ENCODE data around the gene TMEM132C.
"Not testable (repeated sequence)": the region's sequence is repeated elsewhere in the genome, so short reads cannot be mapped to it uniquely, and the experiment has no call there.

TMEM132C gene

DNA sequence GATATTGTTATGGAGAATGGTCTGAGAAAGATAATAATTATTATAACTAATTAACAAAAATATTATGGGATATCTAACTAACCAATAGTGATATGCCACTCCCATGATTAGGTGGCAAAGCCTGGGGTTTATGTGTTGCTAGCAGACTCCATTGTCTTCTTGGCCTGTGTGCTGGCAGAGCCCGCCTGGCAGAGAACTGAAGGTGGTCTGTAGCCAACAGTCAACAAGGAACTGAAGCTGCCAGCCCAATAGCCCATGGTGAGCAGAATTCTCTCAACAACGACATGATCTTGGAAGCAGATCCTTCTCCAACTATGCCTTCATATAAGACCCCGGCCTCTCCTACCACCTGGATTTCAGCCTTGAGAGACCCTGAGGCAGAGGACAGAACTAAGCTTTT, 298.0 kb downstream of the TMEM132C start:
- DNase-seq (ENCODE audit: low spot score): no peak

DNA sequence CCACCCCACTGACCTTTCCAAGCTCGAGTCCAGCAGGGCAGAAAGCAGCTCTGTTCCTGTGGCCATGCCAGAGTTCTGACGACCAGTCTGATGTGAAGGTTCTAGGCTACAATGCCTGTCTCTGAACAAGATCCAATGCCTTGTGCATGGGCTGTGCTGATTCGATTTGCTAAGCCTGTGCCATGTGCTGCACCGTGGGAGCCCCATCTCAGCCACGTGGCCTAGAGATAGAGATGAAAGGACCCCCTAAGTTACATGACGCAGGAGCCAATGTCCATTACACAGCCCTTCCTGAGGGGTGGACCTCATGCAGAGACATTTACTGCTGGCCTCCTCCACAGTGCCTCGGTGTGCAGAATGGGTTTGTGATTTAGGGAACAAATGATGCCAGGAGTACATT, 300.8 kb downstream of the TMEM132C start:
- no peak for DNase-seq (ENCODE audit: low spot score)

- no peak for DNase-seq (ENCODE audit: low spot score)
Measured at GRCh38 chr12:128570191-128571065, 303.5 kb downstream of the TMEM132C start.

DNA sequence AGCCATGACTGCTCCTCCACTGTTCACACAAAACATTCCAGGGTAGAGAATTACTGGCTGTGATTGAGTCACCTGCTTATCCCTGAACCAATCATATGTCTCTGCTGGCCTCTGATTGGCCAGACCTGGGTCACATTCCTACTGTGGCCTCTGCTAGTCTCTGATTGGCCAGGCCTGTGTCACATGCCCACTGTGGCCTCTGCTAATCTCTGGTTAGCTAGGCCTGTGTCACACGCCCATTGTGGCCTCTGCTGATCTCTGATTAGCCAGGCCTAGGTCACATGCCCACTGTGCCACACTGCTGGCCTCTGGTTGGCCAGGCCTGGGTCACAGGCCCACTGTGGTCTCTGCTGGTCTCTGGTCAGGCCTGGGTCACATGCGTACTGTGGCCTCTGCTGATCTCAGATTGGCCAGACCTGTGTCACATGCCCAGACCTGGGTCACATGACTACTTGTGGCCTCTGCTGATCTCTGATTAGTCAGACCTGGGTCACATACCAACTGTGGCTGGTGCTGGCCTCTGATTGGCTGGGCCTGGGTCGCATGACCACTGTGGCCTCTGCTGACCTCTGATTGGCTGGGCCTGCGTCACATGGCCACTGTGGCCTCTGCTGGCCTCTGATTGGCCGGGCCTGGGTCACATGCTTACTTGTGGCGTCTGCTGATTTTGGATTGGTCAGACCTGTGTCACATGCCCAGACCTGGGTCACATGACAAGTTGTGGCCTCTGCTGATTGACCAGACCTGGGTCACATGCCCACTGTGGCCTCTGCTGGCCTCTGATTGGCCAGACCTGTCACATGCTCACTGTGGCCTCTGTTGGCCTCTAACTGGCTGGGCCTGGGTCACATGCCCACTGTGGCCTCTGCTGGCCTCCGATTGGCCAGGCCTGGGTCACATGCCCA, 305.2 kb downstream of the TMEM132C start:
- DNase-seq (ENCODE audit: low spot score): no peak

- no peak for DNase-seq (ENCODE audit: low spot score)
Measured at GRCh38 chr12:128573907-128574306, 306.9 kb downstream of the TMEM132C start.

DNA sequence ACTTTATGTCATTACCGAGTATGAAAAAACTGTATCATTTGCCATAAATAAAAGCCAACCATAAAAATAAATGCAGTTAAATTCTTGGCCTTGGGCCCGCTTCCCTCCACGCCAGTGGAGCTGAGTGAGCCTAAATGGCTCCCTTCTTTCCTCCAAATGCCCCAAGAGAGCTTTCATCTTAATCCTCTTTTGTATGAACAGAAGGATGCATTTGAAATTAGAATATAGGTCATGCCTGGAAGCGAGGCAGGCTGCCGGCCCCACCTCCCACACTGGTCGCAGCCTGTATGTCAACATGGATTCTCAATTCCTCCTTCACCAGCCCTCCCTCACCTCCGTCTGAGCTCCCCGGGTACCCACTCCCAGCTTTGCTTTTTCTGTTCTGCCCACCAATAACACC, 311.1 kb downstream of the TMEM132C start:
- no peak for DNase-seq (ENCODE audit: low spot score)

GRCh38 chr12:128581321-128581761, 314.4 kb downstream of the TMEM132C start:
- no peak for DNase-seq (ENCODE audit: low spot score)

DNA sequence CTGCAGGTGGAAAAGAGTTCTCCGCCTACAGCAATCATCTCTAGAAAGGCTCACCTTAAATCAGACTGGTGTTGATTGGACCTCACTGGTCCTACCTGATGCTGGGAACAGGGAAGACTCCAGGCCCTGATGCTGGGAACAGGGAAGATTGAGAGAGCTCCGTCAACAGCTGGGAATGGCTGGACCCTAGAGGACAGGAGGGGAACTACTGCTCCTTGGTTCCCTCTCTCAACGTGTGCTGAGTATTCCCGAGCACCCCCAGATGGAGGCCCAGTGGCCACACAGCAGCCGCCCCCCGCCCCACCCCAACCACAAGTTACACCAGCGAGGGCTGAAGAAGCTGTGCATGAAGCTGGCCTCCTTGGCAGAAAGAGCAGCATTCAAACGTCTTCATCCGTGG, 316.5 kb downstream of the TMEM132C start:
- DNase-seq (ENCODE audit: low spot score): no peak

DNA sequence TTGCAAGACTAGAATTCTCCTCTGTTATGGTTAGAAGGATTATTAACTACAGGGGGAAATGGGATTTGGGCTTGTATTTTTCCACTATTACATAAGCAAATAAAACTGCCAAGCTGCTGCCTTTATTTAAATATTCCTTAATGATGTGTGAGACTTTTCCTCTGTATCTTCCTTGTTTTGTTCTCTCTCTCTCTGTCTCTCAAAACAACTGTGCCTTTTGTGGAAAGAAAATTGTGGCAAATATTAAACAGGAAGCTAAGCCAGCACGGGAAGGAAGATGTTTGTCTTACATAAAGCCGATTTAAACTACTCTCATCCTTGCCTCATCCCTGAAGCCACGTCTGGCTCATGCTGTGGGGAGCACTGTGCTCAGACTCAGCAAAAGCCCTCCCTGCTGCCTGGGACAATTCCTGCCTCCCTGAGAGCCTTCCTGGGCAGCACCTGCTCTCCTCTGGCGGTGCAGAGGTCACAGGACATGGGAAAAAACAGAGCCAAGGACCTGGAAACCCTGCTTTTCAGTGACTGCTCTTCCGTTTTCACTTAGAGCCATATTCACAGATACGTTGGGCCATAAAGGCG, 319.6 kb downstream of the TMEM132C start:
- no peak for DNase-seq (ENCODE audit: low spot score)

DNA sequence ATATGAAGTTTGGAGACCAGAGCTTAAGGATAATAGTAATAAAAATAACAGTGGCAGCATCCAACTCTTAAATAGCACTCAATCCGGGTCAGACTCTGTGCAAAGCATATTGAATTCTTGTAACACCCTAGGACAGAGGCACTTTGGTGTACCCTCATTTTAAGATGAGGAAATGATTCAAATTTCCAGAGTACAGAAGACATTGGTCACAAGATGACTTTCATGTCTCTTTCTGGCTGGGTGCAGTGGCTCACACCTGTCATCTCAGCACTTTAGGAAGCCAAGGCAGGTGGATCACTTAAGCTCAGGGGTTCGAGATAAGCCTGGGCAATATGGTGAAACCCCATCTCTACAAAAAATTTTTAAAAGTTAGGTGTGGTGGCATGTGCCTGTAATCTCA, 320.9 kb downstream of the TMEM132C start:
- no peak for DNase-seq (ENCODE audit: low spot score)

- DNase-seq (ENCODE audit: low spot score): no peak
Measured at GRCh38 chr12:128592220-128592744, 325.3 kb downstream of the TMEM132C start.

GRCh38 chr12:128594521-128594920, 327.6 kb downstream of the TMEM132C start:
- no peak for DNase-seq (ENCODE audit: low spot score)

DNA sequence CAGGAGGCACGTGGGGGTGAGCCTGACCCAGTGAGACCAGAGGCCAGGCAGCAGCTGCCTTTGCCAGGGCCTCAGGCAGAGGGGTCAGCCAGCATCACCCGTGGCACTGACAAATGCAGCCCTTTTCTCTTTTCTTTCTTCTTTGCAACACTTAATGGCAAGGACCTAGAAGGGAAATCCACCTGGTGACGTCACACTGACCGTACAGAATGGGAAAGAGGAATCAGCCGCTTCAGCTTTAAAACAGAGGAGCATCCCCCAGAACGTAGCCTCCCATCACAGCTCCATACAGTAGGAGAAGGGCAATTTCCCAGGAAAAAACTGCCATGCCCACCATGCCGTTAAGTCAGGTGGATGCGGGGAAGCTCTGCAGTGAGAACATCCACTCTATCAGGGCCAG, 328.6 kb downstream of the TMEM132C start:
- DNase-seq (ENCODE audit: low spot score): no peak

DNA sequence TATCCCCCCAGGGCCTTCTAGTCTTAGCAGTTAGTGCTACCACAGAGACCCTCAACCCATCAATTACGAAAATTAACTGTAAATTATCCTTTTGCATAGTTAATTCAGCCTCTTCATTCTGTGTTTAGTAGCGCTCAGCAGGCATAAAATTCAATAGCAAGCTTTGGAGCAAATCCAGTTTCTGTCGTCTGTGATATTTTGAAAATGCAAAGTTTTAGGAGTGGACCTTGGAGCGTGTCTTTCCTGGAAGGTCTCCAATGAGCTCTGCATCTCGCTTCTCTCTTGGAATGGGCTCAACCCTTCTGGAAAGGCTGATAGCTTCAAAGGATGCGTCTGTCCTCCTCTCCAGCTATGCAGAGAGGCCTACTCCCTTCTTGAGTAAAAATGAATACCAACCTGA, 333.9 kb downstream of the TMEM132C start:
- DNase-seq (ENCODE audit: low spot score): no peak

DNA sequence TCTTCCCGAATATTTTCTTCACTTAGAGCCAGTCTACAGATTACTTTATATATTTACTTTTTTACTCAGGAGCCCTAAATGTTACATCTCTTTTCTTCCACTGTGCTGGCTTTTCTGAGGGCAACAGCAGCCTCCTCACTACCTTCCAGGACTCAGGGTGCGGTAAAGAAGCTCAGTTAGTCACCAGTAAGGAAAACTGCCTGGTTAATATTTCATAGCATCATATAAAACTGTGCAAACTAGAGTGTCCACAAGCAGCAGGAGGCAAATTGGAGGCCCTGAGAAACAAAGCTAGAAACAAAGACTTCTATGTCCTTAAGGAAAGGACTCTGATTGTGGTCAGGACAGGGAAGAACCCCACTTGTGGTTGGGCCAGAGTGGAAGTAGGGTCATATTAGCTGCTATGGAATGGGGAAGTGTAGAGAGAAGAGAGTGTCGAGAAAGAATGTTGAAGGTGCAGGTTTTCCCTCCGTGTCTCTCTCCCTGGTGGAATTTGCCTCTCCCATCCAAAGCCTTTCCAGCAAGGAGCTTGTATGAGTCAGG, 336.7 kb downstream of the TMEM132C start:
- DNase-seq (ENCODE audit: low spot score): no peak

- DNase-seq (ENCODE audit: low spot score): not testable (repeated sequence)
Measured at GRCh38 chr12:128604219-128604618, 337.2 kb downstream of the TMEM132C start.

DNA sequence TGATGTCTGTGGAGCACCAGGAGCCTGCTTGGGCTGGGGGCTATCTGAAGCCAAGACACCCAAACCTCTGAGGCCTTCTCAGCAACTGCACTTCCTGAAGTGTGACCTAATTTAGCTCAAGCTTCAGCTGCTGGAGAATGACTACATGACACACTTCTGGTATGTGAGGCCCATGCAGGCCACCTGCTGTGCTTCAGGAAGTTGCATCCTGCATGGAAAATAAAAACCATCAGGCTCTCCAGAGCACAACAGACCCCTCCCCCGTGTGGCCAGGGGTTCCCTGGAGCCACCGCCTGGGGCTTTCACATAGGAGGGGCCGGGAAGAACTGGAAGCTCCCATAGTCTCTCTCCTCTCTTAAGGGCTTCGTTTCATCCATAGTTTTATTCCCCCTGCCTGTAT, 339.1 kb downstream of the TMEM132C start:
- DNase-seq (ENCODE audit: low spot score): no peak

DNA sequence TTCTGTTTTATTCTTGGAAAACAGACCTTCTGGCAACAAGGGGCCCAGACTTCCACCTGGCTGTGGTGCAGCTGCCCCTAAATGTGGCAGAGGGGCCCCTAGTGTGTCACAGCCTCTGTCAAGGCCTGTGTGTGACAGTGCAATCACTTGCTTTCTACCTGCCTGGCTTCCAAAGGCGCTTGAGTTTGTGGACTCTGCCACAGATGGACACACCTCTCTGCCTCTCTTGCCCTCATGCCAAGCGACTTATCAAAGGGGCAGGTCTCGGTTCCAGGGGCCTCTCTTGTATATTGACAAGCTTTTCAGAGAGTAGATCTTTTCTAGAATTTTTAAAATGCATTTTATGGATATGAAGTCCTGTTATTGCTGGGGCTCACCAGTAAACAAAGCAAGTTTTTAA, 339.6 kb downstream of the TMEM132C start:
- no peak for DNase-seq (ENCODE audit: low spot score)

DNA sequence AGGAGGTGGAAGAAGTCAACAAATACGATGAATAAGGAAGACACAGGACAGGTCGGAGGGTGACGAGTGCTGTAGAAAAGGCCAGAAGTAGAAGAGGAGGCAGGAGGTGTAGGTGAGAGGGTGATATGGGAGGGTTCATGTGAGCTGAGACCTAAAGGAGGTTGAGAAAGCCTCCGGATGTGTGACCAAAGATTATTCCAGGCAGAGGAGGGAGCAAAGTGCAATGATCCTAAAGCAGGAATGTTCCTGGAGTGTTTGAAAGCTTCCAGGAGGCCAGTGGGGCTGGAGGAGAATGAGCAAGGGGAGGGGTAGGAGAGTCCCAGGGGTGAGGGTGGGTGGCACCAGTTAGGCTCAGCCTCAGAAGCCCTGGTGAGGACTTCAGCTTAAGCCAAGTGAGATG, 340.0 kb downstream of the TMEM132C start:
- no peak for DNase-seq (ENCODE audit: low spot score)

DNA sequence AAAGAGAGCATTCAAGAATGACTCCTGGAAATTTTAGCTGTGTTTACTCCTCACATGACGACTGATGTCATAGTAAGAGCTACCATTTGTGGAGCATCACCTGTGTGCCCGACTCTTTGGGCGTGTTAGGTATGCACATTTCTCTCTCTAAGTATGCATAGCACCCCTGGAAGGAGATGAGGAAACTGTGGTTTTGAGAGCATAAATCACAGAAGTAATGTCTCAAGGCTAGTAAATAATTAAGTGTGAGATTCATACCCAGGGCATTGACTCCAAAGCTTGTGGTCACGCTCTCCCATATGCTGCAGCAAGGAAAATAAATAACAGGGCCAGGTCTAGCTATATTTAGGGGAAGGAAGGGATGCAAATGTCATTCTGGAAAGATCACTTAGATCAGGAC, 340.7 kb downstream of the TMEM132C start:
- no peak for DNase-seq (ENCODE audit: low spot score)

DNA sequence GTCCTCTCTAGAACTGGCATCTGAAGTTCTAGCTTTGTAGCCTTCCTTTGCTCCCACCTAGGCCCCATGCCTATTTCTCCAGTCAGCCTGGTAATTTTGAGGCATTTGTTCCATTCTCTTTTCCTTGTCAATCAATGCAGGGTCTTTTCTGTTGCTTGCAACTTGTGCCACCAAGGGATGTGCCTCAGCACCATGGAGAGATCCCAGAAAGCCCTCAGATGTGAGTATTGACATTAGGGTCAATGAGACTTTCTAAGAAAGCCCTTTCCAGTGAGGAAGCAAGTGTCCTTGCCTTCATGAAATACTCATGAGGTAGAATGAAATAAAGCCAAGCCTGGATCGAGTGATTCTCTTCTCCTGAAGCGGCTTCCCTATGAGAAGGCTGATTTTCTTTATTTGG, 342.9 kb downstream of the TMEM132C start:
- DNase-seq (ENCODE audit: low spot score): no peak

- no peak for DNase-seq (ENCODE audit: low spot score)
Measured at GRCh38 chr12:128611736-128612135, 344.8 kb downstream of the TMEM132C start.
